Left renal pelvis (tissue), 4 donors: ENCODE data around the gene RPL28. TPM values are rescaled to one million over a fixed set of nuclear protein-coding genes. Genes with fewer than 3 reads are reported as not detected.
"Not testable (repeated sequence)": the region's sequence is repeated elsewhere in the genome, so short reads cannot be mapped to it uniquely, and the experiment has no call there.

ENCODE experiments used
- DNase-seq, 4 donors: peaks; one replicate each; pipeline ENCODE4 v3.0.0-alpha.2; 2013; ENCODE audit warnings: low read depth in 4 of 4, low spot score in 3 of 4
- polyA plus RNA-seq, 4 donors: library from polyadenylated mRNA; unstranded; fragments of 120-200 nt; gene quantifications; one replicate each; pipeline ENCODE4 v1.2.1, GENCODE V29; 2013; ENCODE audit not compliant: insufficient read length in 4 of 4

The RPL28 gene
- polyA plus RNA-seq, 4 donors = 965 to 1,435 (median 1,000) TPM

DNA sequence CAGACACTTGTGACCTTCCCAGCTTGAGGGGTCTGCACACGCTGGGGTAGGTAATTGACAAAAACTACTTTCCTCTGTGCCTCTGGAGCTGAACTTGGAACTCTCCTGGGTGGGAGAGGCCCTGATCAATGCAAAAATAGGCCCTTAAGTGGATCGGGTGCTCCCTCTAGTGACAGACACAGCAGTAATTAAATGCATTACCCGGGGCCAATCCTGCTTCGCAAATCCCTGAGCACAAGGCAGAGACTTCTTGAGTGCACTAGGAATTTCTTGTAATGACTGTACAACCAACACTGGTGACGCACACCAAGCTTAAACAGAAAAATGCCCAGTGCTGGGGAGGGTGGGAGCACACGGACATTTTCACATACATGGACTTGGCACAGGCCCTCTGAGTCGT is 32.5 kb downstream of the RPL28 start:
- peak; percentile 52 to 72 (median 58) for DNase-seq

DNA sequence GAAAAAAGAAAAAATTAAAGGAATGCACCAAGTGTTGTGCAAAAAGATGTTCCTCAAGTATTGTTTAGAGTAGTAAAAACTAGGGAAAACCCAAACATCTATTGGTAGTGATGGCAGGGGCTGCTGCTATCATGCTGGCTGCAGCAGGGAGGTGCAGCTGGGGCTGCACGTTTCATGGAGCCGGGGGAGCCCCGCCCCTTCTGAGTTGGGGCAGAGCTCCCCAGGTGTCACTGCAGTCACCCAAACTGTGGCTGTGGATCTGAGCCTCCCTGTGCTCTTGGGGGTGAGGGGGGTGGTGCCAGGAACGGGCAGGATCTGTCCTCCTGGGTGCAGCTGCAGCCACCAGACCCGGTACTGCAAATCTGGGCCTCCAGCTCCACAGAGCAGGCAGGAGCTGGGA is 33.4 kb downstream of the RPL28 start:
- no peak for DNase-seq

DNA sequence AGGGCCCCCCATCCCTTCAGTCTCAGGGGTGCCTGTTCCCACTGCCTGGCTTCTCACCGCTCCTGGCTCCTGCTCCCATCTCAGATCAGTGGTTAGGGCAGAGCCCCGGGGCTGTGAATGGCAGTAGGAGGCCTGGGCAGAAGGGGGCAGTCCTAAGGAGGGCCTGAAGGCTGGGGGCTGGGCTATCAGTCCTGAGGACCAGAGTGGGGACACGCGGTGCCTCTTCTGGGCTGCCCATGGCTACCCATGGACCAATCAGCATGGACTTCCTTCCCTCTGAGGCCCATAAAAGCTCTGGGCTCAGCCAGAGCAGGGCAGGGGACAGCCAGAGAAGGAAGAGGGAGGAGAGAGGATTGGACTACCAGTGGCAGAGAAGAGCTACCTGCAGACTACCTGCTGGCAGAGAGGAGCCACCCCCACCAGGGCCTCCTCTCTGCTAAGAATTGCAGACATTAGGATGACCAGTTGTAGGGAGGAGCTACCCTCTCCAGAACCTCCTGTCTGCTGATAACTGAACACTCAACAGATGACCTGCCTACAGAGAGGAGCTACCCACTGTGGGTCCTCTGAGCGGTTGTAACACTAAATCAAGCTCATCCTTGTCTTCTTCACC is 34.0 kb downstream of the RPL28 start:
- DNase-seq = no peak

DNA sequence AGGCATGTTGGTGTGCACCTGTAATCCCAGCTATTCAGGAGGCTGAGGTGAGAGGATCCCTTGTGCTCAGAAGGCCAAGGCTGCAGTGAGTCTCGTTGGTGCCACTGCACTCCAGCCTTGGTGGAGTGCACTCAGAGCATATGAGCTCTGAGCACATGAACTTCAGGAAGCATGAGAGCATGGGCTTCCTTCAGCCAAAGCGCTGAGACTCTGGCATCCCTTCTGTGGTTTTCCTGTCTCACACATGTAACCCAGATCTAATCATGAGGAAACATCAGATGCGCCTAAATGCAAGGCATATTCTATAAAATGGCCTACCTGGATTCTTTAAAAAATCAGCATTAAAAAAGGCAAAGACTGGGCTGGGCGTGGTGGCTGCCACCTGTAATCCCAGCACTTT is 35.5 kb downstream of the RPL28 start:
- not testable (repeated sequence) for DNase-seq

DNA sequence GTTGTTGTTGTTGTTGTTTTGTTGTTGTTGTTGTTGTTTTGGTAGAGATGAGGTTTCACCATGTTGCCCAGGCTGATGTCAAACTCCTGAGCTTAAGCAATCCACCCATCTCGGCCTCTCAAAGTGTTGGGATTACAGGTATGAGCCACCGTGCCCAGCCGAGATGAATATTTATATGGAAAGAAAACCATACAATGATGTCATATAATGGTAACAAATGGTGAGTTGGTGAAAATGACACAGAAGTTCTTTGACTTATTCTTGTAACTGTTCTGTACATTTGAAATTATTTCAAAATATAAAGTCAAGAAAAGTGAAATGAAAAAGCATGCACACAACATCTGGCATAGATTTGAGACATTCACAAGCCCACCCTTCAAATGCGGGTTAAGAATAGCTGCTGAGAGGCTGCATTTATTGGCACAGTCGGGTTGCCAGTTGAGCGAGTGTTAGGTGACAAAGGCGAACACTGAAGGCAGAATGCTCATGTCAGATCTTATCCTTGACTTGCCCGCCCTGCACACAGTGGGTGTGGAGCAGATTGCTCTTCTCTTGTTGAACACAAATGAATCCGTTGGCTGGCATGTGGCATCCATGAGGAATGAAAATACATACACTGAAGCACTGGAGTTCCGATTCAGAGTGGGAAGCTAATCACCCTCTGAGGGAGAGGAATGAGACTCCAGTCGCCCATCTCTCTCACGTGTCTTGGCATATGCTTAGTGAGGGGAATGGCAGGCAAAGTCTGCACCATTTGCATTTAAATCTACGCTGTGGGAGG is 37.7 kb downstream of the RPL28 start:
- DNase-seq = no peak

DNA sequence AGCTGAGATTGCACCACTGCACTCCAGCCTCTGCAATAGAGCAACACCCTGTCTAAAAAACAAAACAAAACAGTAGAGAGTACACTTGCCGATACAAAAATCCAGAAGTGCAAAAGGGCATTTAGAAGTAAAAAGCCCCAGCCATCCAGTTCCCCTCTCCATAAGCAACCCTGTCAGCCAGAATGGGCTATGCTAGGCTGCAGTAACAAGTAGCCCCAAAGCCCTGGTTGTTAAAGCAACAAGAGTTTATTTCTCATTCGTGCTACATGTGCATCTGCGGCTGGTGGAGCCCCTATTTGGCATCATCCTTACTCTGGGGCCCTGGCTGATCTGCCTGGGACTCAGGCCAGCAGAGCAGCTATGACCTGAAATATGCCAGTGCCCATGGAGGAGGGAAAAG is 38.8 kb downstream of the RPL28 start:
- DNase-seq = no peak

DNA sequence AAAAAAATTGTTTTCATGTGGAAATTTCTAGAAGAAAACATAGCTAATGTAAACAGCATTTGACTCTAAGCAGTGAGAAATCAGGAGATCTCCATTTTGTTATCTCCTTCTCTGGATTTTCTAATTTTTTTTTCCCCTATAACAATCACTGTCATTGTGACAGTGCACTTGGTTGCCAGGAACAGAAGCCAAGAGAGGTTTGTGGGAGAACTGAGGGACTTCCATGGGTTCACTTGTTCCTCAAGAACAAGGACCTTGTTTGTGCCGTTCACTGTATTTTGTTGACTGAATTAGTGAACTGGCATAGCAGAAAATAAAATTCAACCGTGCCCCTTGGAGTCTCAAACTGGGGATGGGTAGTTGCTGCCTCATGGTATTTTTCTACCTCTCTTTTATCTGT is 40.3 kb downstream of the RPL28 start:
- no peak for DNase-seq

DNA sequence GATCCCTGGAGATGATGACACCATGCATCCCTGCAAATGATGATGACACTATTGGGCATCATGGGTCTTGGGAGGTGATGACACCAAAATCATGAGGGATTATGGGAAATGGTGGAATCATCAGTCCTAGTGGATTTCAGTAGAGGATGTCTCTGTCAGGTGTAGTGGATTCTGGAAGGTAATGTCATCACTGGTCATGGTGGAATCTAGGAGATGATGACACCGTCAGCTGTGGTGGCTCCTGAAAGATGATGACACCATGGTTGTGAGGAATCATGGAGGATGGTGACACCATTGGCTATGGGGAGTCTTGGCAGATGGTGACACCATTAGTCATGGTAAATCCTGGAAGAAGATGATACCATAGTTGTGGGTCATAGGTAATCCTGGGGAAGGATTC is 45.5 kb downstream of the RPL28 start:
- no peak for DNase-seq

DNA sequence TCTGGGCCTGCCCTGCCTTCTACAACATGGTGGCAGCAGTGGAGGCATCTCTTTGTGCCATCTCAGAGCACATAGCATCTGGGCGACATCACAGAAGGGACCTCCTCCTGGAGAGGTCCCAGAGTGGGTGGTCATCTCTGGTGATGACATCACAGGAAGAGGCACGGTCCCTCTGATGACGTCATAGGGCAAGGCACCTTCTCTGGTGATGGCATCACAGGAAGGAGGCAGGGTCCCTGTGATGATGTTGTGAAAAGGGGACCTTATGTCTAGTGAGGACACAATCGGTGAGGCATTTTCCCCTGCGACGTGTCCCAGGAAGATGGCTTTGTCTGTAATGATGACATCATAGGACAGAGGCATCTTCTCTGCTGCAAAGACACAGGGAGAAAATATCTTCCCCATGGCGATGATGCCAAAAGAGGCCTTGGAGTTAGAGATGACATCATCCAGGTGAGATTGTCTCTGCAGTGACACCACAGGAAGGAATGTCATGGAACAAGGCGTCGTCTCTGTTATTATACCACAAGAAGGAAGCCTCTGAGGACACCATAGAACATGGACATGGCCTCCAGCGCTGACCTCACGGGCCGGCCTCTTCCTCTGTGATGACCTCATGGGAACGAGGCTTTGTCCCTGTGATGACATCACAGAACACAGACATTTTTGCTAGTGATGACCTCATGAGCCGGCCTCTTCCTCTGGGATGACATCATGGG is 46.7 kb downstream of the RPL28 start:
- DNase-seq = no peak

DNA sequence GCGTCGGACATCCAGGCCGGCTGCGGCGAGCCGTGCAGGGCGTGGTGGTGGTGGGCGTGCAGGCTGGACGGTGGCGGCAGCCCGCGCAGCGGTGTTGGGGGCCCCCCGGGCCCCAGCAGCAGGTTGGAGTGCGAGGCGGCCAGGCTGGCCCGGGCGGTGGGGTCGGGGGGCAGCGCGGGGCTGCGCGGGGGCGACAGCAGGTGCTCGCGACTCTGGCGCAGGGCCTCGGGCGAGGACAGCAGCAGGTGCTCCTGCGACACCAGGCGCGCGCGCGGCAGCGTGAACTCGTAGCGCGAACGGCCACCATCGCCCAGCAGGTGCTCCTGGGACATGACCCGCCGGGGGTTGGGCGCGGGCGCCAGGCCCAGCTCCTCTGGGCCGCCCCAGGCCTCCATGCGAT is 47.6 kb downstream of the RPL28 start:
- no peak for DNase-seq

DNA sequence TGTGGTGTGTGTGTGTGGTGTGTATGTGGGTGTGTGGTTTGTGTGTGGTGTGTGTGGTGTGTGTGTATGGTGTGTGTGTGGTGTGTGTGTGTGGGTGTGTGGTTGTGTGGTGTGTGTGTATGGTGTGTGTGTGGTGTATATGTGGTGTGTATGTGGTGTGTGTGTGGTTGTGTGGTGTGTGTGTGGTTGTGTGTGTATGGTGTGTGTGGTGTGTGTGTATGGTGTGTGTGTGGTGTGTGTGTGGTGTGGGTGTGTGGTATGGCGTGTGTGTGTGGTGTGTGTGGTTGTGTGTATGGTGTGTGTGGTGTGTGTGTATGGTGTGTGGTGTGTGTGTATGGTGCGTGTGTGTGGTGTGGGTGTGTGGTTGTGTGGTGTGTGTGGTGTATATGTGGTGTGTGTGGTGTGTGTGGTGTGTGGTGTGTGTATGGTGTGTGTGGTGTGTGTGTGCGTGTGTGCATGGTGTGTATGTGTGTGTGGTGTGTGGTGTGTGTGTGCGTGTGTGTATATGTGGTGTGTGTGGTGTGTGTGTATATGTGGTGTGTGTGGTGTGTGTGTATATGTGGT is 48.7 kb downstream of the RPL28 start:
- no peak for DNase-seq

DNA sequence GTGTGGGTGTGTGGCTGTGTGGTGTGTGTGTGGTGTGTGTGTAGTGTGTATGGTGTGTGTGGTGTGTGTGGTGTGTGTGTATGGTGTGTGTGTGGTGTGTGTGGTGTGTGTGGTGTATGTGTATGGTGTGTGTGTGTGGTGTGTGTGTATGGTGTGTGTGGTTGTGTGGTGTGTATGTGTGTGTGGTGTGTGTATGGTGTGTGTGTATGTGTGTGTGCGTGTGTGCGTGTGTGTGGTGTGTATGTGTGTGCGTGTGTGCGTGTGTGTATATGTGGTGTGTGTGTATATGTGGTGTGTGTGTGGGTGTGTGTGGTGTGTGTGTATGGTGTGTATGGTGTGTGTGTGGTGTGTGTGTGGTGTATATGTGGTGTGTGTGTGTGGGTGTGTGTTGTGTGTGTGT is 49.3 kb downstream of the RPL28 start:
- no peak for DNase-seq

DNA sequence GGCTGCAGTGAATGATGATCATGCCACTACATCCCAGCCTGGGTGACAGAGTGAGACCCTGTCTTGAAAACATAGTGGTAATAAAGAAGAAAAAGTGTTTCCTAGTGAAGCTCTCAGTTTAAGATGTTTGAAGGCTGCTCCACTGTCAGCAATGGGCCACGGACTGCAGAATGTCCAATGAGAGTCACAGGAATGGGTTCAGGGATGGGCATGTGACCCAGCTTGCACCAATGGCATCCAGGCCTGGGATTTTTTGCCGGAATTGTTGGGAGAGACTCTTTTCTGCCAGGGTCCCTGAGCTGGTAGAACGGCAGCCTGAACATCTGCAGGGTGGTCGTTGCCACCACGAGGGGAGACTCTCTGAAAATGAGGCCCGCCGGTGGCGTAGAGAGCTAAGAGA is 51.1 kb downstream of the RPL28 start:
- DNase-seq = no peak

DNA sequence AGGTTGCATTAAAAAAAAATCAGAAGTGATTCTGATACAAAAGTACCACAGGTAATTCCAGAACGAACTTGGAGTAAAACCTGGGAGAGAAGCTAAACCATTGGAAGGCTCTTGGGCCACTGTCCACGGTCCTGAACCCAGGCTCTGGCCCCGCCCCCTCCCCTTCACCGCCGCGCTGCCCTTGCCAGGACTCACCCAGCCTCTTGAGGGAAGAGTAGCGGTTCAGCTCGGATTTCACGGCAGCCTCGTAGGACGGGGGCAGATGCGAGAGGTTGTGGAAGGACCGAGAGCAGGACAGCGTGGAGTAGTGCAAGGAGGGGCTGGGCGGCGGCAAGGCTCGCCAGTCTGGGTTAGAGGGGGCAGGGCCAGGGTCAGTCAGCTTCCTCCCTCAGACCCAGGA is 51.7 kb downstream of the RPL28 start:
- DNase-seq = no peak

DNA sequence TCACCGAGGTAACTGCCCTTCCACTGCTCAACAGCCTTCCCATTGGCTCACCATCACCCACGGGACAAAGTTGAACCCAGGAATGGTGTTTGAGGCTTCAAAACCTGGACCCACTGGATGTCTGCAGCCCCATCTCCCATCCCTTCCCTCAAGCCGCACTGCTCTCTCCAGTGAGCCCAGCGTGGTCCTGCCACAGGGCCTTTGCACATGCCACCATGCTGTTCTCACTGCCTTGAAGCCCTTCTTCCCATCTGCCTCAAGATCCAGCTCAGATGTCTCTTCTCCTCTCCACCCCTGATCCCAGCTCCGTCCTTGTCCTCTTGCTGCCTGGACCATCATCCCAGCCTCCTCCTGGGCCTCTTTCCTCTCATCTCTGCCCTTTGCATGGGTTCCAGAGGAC is 53.3 kb downstream of the RPL28 start:
- DNase-seq = no peak

DNA sequence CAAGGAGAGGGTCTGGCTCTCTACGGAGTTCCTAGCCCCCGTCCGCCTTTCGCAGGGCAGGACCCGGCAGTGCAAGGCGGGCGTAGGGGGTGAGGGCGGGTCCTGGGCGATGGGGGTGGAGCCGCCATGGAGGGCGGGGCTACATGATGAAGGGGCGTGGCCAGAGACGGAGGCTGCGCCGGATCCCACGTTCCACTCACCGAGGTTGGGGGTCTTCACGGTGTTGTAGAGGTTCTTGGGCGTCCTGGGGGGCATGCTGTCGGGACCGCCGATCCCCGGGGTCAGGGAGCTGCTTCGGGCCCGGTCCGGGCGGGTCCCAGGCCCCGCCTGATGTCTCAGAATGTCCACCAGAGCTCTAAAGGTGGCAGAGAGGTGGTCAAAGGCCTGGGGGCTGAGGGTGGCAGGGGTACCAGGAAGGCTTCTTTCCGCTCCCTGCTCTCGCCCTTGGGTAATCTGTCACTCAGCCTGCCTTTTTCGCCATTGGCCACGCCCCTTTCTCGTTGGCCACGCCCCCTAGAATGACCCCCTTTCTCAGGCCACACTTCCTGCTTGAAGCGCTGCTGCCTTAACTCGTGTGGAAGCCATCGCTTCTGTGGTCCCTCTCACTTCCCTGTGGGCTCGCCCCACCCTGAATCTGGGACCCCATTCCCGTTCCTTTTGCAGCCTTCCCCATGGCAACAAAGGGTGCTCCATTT is 54.8 kb downstream of the RPL28 start:
- no peak for DNase-seq

DNA sequence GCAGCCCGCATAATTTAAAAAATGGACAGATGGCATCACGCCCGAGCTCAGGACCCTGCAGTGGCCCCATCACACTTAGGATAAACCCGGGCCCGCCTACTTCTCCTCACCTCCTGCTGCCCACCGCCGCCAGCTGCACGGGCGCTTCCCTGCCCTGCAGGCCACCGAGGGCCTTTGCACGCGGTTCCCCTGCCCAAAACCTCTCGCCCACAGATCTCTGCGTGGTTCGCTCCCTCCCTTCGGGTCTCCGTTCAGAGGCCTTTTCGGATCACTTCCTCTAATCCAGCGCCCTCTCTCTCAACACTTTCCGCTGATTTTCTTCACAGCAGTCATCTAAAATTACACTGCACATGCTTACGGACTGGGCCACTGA is 55.6 kb downstream of the RPL28 start:
- no peak for DNase-seq

DNA sequence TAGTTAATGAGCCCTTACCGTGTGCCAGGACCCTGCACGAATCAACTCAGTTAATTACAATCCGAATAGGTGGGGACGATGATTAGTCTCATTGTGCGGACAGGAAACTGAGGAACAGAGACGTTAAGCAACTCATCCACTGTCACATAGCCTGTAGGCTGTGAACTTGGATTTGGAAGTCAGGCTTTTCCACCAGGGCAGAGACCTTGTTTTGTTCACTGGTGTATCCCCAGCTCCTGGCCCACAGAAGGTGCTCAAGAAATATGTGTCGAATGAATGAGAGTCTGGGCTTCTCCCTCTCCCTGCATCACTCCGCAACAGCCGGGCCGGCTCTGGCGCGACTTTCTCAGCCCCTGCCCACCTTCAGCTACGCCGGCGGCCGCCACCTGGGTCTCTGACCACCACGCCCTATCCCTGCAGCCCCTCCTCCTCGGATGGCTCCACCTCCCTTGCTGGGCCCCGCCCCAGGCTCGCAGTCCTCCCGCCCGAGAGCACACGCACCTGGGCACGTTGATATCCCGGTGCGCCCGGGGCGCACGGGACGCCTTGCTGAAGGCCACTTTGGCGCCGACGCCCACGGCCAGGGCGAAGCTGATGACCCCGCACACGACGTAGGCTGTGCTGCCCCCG is 56.1 kb downstream of the RPL28 start:
- no peak for DNase-seq

DNA sequence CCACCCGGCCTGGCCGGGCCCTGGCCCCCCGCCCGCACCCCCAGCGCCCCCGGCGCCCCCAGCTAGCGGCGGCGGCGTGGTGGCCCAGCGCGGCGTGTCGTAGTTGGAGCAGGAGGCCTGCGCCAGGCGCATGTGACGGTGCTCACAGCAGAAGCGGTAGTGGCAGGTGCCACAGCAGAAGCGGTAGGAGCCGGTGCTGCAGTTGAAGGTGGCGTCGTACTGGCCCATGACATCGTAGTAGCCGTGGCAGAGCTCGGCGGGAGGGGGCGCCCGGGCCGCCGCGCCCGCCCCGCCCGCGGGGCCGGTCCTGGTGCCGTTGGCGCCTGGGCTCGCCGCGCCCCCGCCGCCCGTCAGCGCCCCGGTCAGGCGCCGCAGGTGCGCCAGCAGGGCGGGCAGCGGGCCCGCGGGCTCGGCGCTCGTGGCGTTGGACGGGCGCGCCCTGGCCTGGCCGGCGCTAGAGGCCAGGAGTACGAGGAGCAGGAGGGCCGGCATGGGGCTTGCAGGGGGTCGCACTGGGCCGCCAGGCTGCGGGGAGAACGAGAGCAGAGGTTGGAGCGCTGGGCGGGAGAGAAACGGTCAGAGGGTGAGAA is 56.7 kb downstream of the RPL28 start:
- no peak for DNase-seq
